Activated CD8-positive, alpha-beta memory T cell treated with anti-CD3 and anti-CD28 coated beads for 24 hours (primary cell): ENCODE measurements around the gene PMPCB.
"Not testable (repeated sequence)": the region's sequence is repeated elsewhere in the genome, so short reads cannot be mapped to it uniquely, and the experiment has no call there.

ENCODE experiments used
- DNase-seq: peaks from one replicate; pipeline ENCODE4 v3.0.0-alpha.2; 2020

Gene PMPCB, protein sequence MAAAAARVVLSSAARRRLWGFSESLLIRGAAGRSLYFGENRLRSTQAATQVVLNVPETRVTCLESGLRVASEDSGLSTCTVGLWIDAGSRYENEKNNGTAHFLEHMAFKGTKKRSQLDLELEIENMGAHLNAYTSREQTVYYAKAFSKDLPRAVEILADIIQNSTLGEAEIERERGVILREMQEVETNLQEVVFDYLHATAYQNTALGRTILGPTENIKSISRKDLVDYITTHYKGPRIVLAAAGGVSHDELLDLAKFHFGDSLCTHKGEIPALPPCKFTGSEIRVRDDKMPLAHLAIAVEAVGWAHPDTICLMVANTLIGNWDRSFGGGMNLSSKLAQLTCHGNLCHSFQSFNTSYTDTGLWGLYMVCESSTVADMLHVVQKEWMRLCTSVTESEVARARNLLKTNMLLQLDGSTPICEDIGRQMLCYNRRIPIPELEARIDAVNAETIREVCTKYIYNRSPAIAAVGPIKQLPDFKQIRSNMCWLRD

DNA sequence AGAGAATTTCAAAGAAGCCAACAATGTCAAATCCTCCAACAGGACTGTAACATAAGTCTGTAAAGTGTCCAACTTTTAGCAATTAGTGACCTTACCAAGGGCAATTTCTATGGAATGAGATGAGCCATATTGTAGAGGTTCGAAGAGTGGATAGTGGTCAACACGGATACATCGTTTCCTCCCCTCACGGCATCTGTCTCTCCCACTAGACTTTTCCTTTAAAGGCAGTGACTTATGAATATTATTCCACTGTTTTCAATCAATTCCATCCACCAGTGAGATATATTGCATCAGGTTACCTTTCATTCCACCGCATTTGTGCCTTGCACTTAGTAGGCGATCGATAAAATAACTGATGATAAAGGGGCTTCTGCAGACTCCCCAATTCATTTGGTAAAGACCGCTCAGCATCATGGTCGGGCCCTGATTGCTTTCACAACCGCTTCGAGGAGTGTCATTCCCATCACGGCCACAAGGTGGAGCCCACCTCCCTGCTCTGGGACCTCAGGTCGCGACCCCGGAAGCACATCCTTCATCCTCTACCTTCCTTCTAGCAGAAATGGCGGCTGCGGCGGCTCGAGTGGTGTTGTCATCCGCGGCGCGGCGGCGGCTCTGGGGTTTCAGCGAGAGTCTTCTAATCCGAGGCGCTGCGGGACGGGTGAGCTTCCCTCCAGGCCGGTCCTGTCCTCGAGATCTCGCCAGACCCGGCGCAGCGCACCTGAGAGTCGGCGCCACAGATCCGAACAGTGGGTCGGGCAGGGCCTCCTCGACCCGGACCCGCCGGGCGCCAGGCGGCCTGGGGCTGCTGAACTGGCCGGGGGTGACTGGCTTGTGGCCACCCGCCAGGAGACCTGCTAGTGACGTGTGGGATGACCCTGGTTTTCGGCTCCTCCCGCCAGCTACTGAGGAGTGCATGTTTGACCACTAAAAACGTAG, at the start of gene PMPCB:
TSS of gene PMPCB (plus strand) at position 535 of the 936 bp plus-strand sequence. CDS start at position 560, 25 bp downstream.
- peak; percentile 98 for DNase-seq

DNA sequence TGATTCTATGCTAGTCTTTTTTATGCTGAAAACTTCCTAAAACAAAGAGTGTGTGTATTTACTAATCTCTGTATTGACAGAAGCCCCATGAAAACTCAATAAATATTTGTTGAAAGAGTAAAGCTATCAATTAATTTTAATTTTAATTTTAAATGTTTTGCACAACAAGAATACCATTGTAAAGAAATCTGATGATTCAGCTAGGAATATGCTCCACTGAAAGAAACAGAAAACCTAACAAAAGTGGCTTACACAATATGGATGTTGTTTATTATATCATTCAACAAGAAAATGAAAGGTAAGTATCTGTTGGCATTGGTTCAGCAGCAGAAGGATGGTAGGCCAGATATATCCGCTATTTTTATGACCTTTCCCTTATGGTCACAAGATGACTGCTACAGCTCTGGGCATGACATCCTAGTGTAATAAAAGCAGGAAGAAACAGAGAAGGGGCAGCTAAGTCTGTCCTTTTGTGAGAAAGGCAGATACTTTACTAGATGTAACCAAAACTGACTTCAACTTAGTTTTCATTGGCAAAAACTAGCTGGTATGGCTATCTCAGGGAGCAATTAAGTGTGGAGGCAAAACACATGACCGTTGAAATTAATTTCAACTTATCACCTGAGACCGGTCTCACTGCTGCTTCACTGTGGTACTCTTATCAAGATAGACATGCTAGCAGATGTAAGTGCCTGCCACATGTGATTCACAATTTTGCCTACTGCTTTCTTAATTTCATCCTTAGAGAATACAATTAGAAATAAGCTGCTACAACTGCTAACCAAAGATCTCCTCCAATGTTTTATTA, 43.3 kb upstream of the PMPCB start:
- DNase-seq: not testable (repeated sequence)

DNA sequence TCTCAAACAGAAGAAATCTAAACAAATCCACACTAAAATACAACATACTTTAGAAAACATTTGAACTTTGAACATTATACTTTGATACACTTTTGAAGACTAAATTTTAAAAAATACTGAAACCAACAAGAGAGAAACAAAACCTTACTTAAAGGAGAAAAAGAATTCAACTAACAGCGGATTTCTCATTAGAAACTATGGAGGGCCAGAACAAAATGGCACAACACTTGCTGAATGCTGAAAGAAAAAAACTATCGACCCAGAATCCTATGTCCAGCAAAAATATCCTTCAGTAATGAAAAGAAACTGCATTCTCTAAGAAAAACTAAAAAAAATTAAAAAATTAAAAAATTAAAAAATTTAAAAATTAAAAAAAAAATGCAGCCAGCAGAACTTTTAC, 33.2 kb upstream of the PMPCB start:
- not testable (repeated sequence) for DNase-seq

DNA sequence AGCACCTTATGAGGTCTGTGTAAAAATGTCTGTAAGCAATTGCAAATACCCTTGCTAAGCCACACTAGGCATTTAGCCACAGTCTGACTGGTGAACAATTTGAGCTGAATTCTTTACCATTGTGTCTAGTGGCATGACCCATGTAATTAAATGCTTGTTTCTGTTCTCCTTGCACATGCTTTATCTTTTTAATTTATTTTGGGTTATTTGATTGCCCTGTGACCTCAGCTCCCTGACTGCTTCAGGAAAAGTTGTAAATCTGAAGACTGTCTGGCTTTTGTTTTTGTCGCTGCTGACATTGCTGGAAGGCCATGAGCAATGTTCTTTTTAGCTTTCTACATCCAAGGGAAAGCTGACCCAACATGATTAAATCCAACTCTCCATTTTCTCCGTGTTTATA, 31.0 kb upstream of the PMPCB start:
- not testable (repeated sequence) for DNase-seq

DNA sequence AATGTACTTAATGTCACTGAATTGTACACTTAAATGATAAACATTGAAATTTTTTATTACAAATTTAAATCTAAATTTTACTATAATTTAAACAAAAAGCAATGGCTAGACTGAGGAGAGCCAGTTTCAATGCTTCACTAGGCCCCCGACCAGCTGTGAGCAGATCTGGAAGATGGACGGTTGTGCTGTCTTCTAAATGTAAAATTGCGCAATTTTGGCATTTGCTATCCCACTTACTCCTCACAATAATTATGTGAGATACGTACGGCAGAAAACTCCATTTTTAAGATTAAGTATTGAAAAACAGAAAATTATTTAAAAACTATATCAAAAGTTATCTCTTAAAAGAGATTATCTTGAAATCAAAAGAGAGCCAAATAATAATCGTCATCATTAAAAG, 23.9 kb upstream of the PMPCB start:
- not testable (repeated sequence) for DNase-seq

DNA sequence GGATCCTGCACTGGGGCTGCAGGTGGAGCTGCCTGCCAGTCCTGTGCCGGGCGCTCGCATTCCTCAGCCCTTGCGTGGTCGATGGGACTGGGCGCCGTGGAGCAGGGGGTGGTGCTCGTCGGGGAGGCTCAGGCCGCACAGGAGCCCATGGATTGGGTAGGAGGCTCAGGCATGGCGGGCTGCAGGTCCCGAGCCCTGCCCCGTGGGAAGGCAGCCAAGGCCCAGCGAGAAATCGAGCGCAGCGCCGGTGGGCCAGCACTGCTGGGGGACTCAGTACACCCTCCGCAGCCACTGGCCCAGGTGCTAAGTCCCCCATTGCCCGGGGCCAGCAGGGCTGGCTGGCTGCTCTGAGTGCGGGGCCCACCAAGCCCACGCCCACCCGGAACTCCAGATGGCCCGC, 22.4 kb upstream of the PMPCB start:
- not testable (repeated sequence) for DNase-seq

DNA sequence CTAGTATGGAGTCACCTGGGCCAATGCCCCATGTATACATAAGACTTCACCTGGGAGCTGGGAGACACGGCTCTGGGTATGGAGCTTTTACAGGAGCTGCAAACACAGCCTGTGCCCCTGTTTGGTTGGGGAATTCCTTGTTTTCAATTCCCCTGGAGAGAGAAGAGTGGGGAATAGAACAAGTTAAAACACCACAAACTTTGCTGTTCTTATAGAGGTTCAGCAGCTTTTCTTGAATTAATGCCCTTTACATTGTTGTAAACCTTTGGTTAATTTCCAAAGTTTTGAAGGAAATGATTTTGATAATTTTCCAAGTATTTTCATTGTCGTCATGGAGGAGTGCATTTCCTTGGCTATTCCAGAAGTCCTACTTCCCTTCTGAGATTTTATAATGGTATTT, 19.0 kb upstream of the PMPCB start:
- not testable (repeated sequence) for DNase-seq

DNA sequence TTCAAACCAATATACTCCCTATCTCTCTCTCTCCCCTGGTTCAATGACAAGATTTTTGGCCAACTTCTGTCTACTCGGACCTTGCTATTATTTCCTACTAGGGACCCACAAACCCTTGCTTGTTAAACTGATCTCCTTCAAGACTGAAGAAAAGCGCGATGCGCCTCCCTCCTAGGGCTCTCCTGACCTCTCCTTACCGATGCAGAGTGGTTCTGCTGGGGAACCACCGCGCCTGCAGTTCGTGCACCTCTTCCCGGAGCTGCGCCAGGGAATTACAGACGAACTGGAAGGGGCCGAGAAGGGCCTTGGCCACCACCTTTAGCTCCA, 17.6 kb upstream of the PMPCB start:
- not testable (repeated sequence) for DNase-seq

DNA sequence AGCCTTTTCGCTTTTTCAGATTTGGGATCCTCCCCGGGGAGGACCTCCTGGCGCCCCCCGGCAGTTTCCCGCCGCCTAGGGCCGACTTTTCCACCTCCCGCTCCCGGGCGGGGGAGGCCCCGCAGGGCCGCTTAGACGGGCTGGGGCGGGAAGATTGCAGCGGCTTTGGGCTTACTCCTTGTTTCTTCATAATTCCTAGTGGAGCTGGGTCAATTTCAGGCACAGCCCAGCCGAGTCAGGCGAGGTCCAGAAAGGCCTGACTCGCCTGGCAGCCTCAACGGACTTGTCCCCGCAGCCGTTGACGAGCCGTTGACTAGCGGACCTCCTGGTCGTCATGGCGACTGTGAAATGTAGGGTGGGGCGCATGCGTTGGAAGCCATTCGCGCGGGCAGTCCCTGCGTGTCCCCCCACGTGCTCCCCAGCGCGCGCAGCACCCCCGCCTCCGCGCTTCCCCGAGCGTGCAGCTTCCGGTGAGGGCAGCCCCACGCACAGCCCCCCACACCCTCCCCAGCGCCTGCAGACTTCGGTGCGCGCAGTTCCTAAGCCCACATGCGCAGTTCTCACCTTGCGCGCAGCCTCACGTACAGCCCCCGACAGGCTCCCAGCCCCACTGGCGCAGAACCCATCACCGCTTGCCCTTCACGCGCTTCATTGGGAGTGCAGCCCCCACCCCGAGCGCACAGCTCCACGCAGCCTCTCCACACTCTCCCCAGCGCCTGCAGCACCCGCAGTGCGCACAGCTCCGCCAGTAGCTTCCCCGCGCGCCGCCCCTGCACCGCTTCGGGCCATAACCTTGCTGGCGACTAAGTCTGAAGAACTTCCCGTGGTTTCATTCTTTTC, 17.1 kb upstream of the PMPCB start:
- DNase-seq: peak; percentile 93

DNA sequence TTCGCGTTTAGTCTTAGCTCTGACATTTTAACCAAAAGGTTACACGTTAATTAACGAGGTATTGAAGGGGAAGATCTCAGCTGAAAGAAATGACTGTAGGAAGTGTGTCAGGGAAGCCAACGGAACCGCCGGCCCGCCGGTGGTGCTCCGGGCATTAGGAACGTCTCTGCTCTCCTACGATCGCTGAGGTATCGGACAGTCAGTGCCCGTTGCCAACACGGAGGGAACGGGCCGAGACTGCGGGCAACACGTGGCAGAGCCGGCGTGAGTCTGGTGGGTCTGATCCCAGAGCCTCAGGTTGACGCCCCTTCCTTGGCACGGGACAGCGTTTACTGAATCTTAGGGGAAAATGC, 16.5 kb upstream of the PMPCB start:
- peak; percentile 77 for DNase-seq

DNA sequence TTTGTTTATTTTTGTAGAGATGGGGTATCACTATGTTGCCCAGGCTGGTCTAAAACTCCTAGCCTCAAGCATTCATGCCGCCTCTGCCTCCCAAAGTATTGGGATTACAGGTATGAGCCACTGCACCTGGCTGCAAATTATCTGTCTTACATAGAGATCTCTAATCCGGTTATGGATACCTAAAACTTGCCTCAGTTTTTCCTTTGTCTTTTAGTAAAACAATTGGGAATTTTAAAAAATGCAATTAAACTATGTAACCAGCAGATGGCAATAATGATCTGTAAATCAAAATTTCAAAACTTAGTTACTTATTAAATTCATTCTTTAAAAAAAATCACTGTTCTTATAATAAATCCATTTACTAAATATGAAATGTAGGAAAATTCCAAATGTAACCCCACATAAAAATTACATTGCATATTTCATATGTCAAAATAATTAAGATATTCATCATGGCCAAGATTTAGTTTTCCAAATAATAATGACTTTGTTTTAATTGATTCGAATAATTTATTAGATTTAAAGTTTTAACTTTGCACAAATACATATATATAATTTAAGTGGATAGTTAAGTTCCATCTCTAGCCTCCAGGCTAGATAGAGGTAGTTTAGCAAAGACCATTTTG, 14.3 kb upstream of the PMPCB start:
- not testable (repeated sequence) for DNase-seq

DNA sequence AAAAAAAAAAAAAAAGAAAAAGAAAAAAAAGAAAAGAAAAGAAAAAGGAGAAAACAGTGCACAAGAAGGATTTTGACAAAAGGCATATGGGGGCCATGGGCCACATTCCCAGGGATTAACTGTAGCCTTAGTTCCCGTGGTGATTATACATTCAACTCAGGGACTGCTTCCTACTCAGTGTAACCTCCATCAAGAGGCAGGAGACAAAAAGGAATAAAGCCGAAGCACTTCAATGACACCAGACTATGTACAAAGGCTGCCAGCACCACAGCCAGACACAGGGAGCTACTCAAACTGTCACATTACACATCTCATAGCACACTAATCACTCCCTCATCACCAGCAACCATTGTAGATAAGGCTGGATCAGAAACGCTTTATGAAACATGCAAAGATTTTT, 5.1 kb upstream of the PMPCB start:
- DNase-seq: no peak

DNA sequence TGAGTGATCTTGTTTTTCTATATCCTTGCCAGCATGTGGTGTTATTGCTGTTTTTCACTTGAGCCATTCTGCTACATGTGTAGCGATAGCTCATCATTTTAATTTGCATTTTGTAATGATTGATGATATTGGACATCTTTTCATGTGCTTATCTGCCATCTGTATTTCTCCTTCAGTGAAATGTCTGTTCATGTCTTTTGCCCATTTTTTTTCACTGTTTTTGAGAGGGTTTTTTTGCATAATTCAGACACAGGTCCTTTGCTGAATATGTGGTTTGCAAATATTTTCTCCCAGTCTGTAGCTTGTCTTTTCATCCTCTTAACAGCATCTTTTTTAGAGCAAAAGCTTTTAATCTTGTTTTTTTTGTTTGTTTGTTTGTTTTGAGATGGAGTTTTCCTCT, 3.7 kb upstream of the PMPCB start:
- no peak for DNase-seq

DNA sequence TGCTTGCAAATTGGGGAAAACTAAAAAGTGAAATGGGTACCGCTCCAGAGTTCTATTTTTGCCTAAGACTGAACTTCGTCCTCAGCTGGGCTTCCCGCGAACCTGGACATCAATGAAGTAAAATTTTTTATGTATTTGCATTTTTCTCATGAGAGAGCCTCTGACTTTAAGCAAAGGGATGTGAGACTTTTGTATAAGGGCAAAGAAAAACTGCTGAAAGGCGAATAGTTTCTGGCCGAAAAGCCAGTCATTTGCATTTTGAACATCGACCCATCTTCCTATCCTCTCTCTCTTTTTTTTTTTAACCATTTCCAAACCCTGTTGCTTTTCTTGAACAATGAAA, 573 bp downstream of the PMPCB start:
- no peak for DNase-seq

DNA sequence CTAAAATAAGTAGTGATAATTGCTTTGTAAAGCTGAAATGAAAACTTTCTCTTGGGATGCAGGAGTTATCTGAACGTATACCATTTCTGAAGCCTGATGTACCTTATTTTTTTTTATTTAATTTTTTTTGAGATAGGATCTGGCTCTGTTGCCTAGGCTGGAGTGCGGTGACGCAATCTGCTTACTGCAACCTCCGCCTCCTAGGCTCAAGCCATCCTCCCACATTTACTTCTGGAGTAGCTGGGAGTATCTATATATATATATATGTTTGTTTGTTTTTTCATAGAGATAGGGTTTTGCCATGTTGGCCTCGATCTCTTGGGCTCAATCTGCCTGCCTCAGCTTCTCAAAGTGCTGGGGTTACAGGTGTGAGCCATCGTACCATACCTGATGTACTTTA, 2.4 kb downstream of the PMPCB start:
- DNase-seq: no peak

DNA sequence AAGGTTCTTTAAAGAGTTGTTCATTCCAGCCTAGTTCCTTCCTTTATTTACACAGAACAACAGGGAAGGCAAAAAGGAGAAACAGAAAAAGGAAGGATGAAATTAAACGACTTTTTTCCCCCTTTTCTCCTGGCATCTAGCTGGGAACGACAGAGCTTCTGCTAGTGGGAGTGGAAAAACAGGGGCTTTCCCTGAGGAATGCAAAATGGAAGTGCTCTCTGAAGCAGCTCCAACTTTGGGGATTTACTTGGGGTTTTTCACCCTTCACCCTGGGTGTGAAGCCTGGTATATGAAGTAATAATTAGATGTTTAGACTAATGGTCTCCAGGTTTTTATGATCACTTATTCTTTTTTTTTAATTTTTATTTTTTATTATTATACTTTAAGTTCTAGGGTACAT, 4.2 kb downstream of the PMPCB start:
- DNase-seq: no peak

DNA sequence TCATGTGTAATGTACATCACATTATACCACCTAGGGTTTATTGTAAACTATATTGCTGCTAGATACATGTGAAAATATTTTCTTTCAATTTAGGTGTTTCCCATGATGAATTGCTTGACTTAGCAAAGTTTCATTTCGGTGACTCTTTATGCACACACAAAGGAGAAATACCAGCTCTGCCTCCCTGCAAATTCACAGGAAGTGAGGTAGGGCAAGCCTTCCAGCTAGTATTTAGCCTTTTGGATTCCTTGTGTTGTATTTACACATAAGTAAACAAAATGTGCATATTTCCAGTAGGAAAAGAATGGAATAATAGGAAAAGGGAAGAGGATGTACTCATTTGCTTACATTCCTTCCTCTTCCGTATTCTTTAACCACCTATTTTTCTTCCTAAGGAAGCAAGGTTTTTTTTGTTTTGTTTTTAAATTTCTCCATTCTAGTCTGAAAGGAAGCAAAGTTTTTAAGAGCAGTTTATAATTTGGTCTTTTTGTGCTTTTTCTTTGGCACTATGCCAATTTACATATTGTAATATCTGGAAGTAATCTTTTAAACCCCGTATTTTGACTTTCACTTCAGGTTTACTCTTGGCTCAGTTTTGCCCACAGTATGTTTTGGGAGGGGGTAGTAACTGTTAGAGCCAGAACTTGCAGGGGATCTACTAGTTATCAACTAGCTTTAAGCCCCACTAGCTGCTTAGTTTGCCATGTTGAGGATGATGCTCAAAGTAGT, 10.4 kb downstream of the PMPCB start:
- no peak for DNase-seq

DNA sequence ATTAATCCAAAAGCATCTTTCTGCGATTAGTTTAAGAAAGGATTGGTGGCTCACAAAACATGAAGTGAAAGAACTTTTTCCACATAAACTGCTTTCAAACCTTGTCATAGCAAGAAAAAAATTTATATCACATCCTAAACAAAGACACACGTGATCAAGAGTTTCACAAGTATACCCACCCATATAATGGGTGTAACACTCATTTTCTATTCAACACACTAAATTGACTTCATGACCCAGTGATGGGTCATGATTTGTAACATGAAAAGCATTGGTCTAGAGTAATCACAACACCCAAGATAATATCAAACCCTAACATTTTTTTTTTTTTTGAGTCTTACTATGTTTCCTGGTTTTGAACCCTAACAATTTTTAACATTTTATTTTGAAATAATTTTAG, 17.6 kb downstream of the PMPCB start:
- DNase-seq: no peak

DNA sequence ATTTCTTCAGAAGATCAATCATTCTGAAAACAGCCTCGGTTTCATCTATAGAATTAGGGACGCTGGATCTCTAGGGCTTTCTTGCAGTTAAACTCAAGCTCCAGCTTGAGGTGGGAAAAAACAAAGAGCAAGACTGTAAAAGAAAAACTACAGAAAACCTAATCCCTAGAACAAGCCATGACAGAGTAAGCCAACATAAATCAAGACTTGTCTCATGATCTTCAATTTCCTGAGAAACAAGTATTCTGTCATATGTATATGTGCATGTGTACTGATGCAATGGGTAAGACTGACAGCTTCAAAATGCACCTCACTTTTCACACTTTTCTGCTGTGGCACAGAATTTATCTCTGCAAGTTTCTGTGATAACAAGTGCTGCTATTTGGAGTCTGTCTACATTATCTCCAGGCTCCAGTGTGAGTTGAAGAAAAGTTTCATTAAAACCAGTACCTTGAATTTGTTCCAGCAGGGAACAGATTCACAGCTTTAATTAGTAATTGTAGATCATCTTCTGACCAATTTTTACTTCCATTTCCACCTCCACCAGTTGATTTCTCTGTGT, 19.2 kb downstream of the PMPCB start:
- DNase-seq: no peak

DNA sequence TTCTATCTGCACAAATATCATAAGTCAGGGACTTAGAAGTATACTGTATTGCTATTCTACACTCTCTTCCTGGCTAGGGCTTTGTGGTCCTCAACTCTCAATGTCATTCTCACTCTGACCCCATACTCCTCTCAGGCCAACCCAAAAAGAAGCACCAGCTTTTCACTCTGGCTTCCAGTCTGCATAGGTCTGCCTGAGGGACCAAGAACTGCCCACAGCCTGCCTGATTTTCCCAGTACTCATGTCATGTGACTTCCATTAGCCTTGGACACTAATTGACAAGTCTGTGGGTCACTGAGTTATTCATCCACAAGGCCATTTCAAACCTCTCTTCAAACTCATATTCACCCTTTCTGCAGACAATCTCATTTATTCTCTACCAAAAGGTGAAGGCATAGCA, 19.8 kb downstream of the PMPCB start:
- no peak for DNase-seq

DNA sequence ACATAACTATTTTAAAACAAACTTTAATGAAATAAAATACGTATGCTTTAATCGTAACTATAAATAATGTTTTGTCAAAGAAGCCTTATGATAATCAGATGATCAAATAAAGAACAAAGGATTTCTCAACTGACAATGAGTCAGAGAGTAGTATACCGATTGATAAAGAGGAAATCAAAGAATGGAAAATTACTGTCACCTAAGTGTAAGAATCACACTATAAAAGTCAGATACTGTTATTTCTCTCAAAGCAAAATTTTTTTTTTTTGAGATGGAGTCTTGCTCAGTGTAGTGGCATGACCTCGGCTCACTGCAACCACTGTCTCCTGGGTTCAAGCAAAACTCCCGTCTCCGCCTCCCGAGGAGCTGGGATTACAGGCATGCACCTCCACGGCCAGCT, 28.5 kb downstream of the PMPCB start:
- DNase-seq: no peak
